SK-N-MC (cell line): ENCODE data around the gene CNPY3.

Source experiments
- DNase-seq: peaks from one replicate; pipeline ENCODE4 v3.0.0-alpha.2; 2011; ENCODE audit warnings: low read depth, low spot score
- H3K27ac ChIP-seq: fragments of 200-600 bp; sonication (generic); 2 replicates; pipeline ENCODE4 v1.5.1; 2016; ENCODE audit warnings: mixed run types
- H3K36me3 ChIP-seq: fragments of 200-600 bp; sonication (generic); 2 replicates; pipeline ENCODE4 v1.6.1; 2017; ENCODE audit warnings: antibody characterized with exemption, low read length, mixed read lengths; ENCODE audit not compliant: insufficient read depth
- H3K4me3 ChIP-seq: fragments of 200-600 bp; sonication (generic); 2 replicates; pipeline ENCODE4 v1.5.1; 2016
- H3K9ac ChIP-seq: fragments of 200-600 bp; sonication (generic); 2 replicates; pipeline ENCODE4 v1.8.0; 2017; ENCODE audit warnings: mixed run types, mixed read lengths; ENCODE audit not compliant: insufficient read length
- H3K9me3 ChIP-seq: fragments of 200-600 bp; sonication (generic); 2 replicates; pipeline ENCODE4 v1.6.1; 2017; ENCODE audit warnings: low read depth, mild to moderate bottlenecking, antibody characterized with exemption, low read length, moderate library complexity, mixed read lengths
- EZH2 ChIP-seq: fragments of 200-600 bp; sonication (generic); IDR thresholded peaks from one replicate; pipeline ENCODE4 v1.6.1; 2017; ENCODE audit warnings: antibody characterized with exemption
- FOXP2 ChIP-seq: optimal IDR thresholded peaks from 2 replicates; pipeline ENCODE3; 2011; ENCODE audit warnings: mild to moderate bottlenecking, moderate library complexity; ENCODE audit not compliant: insufficient read depth; ENCODE audit errors: extremely low read length, control extremely low read depth
- POLR2AphosphoS5 ChIP-seq: IDR thresholded peaks from 2 replicates; pipeline ENCODE4 v1.6.1; 2012; ENCODE audit warnings: mild to moderate bottlenecking, low read depth, low read length, borderline replicate concordance

Gene CNPY3

GRCh38 chr6:42911171-42912021, 17.9 kb upstream of the CNPY3 start:
- no peak overlapping the region for H3K4me3 ChIP-seq
- no peaks in the 10 kb centered on the region for H3K9me3 ChIP-seq
- H3K27ac ChIP-seq, result no peak overlapping the region
- no peak for DNase-seq
- TF ChIP-seq FOXP2, result no peak
- no peak for TF ChIP-seq EZH2
- no peak for TF ChIP-seq POLR2AphosphoS5
- no peaks in the 10 kb centered on the region for H3K36me3 ChIP-seq
- H3K9ac ChIP-seq, result no peak overlapping the region

DNA sequence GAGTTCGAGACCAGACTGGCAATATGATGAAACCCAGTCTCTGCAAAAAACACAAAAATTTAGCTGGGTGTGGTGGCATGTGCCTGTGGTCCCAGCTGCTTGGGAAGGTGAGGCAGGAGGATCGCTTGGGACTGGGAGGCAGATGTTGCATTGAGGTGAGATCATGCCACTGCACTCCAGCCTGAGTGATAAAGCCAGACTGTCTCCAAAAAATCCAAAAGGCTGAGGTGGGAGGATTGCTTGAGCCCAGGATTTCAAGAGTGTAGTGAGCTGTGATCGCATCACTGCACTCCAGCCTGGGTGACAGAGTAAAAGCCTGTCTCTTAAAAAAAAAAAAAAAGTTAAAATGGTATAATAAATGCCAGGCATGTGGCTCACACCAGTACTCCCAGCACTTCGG, 14.7 kb upstream of the CNPY3 start:
- TF ChIP-seq FOXP2 (no peak), EZH2 (no peak), POLR2AphosphoS5 (no peak)
- no peaks in the 10 kb centered on the region for H3K9me3 ChIP-seq

GRCh38 chr6:42915732-42916131, 13.5 kb upstream of the CNPY3 start, which contains the start of gene PTCRA:
PTCRA (plus strand) TSS chr6:42916053; CDS start chr6:42916070, 17 bp downstream.
- Histone ChIP-seq H3K9me3 (no peaks in the 10 kb centered on the region), H3K9ac (no peak within 1 kb of the TSS), H3K27ac (no peak within 1 kb of the TSS), H3K36me3 (no peaks in the 10 kb centered on the region), H3K4me3 (no peak within 1 kb of the TSS)
- DNase-seq, result no peak
- TF ChIP-seq FOXP2 (no peak), POLR2AphosphoS5 (no peak), EZH2 (no peak)

More for the DNA sequence above, 14.7 kb upstream of the CNPY3 start:
- H3K36me3 ChIP-seq, result no peaks in the 10 kb centered on the region
- H3K9ac ChIP-seq, result no peak overlapping the region
- no peak overlapping the region for H3K27ac ChIP-seq
- no peak overlapping the region for H3K4me3 ChIP-seq
- no peak for DNase-seq

DNA sequence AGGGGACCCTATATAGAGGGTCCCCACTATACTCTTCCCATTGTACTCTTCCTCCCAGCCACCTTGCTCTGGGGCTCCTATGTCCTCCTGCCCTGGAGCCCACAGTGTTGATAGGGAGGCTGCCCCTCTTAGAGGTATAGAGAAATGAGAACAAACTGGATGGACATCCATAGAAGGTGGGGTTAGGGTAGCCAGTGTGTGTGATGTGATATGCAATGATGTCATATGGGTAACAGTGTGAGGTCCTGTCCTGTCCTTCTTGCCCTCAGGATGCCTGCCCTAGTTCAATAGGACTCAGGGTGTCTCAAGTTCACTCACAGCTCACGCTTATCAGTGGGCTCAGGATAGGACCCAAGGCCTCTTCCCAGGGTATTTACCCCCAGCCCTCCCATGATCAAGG, 13.0 kb upstream of the CNPY3 start:
- Histone ChIP-seq H3K4me3 (no peak overlapping the region), H3K36me3 (no peaks in the 10 kb centered on the region), H3K9ac (no peak overlapping the region), H3K27ac (no peak overlapping the region), H3K9me3 (no peaks in the 10 kb centered on the region)
- no peak for DNase-seq
- TF ChIP-seq FOXP2 (no peak), POLR2AphosphoS5 (no peak)

DNA sequence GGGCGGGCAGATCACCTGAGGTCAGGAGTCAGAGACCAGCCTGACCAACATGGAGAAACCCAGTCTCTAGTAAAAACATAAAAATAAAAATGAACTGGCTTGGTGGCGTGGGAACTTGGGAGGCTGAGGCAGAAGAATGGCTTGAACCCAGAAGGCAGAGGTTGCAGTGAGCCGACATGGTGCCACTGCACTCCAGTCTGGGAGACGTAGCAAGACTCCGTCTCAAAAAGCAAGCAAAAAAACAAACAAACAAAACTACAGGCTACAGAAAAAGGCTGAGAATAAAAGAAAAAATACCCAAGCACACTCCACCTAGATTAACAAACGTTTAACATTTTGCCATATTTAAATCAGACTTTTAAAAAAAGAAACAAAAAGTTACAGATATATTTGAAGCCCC, 7.5 kb upstream of the CNPY3 start:
- Histone ChIP-seq H3K36me3 (no peaks in the 10 kb centered on the region), H3K4me3 (no peak overlapping the region), H3K9ac (peak overlapping the region; percentile 20), H3K27ac (no peak overlapping the region), H3K9me3 (no peaks in the 10 kb centered on the region)
- DNase-seq, result no peak
- no peak for TF ChIP-seq POLR2AphosphoS5
- TF ChIP-seq FOXP2, result no peak
- TF ChIP-seq EZH2, result no peak

DNA sequence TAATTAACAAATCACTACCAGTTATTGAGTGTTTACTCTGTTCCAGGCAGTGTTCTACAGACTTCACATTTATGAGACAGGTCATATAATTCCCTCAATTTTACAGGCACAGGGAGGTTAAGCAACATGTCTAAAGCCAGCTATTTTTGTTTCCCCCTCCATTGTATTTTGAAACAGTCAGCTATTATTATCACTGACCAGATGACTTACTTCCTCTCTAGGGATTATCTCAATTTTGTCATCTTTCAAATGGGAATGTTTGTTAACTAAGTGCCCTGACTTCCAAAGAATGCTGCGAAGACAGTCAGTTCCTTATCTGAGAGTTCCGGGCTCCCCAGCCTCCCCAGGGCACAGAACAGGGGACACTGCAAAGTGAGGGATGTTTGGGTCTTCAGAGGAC, 5.6 kb upstream of the CNPY3 start:
- TF ChIP-seq FOXP2, result no peak
- TF ChIP-seq POLR2AphosphoS5, result no peak
- TF ChIP-seq EZH2, result no peak
- DNase-seq, result no peak
- Histone ChIP-seq H3K36me3 (no peaks in the 10 kb centered on the region), H3K9ac (no peak overlapping the region), H3K4me3 (no peak overlapping the region), H3K9me3 (no peaks in the 10 kb centered on the region), H3K27ac (no peak overlapping the region)

GRCh38 chr6:42925248-42925857, 3.9 kb upstream of the CNPY3 start:
- no peaks in the 10 kb centered on the region for H3K9me3 ChIP-seq
- TF ChIP-seq POLR2AphosphoS5 (no peak), FOXP2 (no peak), EZH2 (no peak)
- no peaks in the 10 kb centered on the region for H3K36me3 ChIP-seq
- H3K9ac ChIP-seq, result no peak overlapping the region
- H3K4me3 ChIP-seq, result no peak overlapping the region
- no peak overlapping the region for H3K27ac ChIP-seq
- no peak for DNase-seq

- no peak; the same call in 1 of the 2 replicates for TF ChIP-seq POLR2AphosphoS5
- TF ChIP-seq FOXP2, result no peak
- no peak for TF ChIP-seq EZH2
- peak; percentile 22 for DNase-seq
- Histone ChIP-seq H3K27ac (peak overlapping the region; percentile 91), H3K4me3 (peak overlapping the region; percentile 88), H3K9ac (peak overlapping the region; percentile 80), H3K9me3 (no peaks in the 10 kb centered on the region), H3K36me3 (peaks cover 14% of the 10 kb centered on the region; the same call in 1 of the 2 replicates)
These were observed 611 bp downstream of the CNPY3 start for GRCh38 chr6:42929821-42930360.
